ENCODE results near the gene SERPINA6. TPM values are rescaled to one million over a fixed set of nuclear protein-coding genes. Genes with fewer than 3 reads are reported as not detected.
"Not testable (repeated sequence)": the region's sequence is repeated elsewhere in the genome, so short reads cannot be mapped to it uniquely, and the experiment has no call there.

Gene SERPINA6
- total RNA-seq, 1 experiment from 2014 or later: not detected

DNA sequence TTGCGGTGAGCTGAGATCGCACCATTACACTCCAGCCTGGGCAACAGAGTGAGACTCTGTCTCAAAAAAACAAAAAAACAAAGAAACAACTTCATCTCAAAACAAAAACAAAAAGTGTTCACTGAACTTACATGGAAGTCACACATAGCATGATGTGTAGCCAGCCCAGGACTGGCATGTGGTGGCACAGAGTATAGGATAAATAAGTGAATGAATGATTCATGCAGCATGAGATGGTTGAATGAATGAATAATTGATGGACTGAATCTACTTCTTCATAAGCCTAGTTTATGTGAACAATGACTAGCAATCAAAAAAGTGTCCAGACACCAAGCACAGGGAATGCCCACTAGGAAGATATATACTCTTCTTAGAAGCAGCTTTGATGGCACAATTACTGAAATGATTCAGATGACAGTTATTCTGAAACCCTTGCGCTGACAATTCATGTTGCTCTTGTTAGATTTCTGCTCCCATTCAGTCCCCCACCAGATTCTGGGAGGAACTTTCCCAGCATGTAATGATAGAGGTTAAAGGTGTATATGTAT is 31.6 kb upstream of the SERPINA6 start:
- DNase-seq (ENCODE audit: low read depth): no peak

DNA sequence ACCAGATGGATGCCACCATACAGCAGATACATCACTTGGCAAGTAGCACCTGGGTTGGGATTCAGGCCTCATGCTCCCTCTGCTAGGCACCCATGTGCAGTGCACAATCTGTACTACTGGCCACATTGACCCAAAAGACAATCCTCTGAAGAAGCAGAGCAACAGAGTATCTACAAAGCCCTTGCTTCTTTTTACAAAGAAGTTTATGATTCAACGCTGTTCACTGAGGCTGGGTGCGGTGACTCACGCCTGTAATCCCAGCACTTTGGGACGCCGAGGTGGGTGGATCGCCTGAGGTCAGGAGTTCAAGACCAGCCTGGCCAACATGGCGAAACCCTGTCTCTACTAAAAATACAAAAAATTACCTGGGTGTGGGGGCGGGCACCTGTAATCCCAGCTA is 31.1 kb upstream of the SERPINA6 start:
- not testable (repeated sequence) for DNase-seq (ENCODE audit: low read depth)

GRCh38 chr14:94349276-94349675 is 26.1 kb upstream of the SERPINA6 start:
- DNase-seq (ENCODE audit: low read depth): no peak

DNA sequence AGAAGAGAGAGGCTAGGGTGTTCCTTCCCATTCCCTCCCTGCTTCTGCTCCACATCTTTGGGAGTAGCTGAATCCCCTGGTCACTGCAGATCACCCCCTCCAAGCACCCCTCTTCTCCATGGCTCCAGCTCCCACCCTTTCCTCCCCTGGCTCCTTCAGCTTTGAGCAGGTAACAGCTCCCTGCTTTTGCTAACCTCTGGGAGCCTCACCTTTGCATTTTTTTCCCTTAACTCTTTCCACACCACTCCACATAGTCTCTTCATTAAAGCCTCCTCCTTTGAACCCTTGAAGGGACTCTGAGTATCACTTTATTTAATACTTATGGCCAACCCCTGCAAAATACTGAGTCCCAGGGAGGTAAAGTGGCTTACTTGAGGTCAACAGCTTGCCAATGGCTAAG is 25.7 kb upstream of the SERPINA6 start:
- DNase-seq (ENCODE audit: low read depth): no peak

- DNase-seq (ENCODE audit: low read depth): no peak
These were observed 23.7 kb upstream of the SERPINA6 start for GRCh38 chr14:94346841-94347240.

DNA sequence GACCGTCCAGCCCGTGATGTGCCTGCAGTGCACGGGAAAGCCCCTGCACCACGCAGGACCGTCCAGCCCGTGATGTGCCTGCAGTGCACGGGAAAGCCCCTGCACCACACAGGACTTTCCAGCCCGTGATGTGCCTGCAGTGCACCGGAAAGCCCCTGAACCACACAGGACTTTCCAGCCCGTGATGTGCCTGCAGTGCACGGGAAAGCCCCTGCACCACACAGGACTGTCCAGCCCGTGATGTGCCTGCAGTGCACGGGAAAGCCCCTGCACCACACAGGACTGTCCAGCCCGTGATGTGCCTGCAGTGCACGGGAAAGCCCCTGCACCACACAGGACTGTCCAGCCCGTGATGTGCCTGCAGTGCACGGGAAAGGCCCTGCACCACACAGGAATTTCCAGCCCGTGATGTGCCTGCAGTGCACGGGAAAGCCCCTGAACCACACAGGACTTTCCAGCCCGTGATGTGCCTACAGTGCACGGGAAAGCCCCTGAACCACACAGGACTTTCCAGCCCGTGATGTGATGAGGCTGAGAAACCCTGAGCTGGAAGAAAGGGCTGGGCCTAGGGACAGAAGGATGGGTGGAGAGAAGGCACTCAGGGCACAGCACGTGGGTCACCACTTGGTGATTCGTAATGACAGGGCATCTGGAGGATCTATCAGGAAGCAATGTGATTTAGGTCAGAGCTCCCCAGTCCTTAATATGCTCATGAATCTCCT is 23.1 kb upstream of the SERPINA6 start:
- peak; percentile 65 for DNase-seq (ENCODE audit: low read depth)

- DNase-seq (ENCODE audit: low read depth): peak; percentile 88
These were observed 22.4 kb upstream of the SERPINA6 start for GRCh38 chr14:94345344-94346064.

- no peak for DNase-seq (ENCODE audit: low read depth)
These were observed 21.3 kb upstream of the SERPINA6 start for GRCh38 chr14:94344389-94344788.

- DNase-seq (ENCODE audit: low read depth): no peak
These were observed 20.3 kb upstream of the SERPINA6 start for GRCh38 chr14:94343238-94344005.

GRCh38 chr14:94342334-94342934 is 19.3 kb upstream of the SERPINA6 start:
- peak; percentile 96 for DNase-seq (ENCODE audit: low read depth)

- DNase-seq (ENCODE audit: low read depth): no peak
These were observed 18.7 kb upstream of the SERPINA6 start for GRCh38 chr14:94341656-94342333.

GRCh38 chr14:94340533-94340932 is 17.4 kb upstream of the SERPINA6 start:
- DNase-seq (ENCODE audit: low read depth): no peak

GRCh38 chr14:94338023-94338422 is 14.9 kb upstream of the SERPINA6 start:
- no peak for DNase-seq (ENCODE audit: low read depth)

DNA sequence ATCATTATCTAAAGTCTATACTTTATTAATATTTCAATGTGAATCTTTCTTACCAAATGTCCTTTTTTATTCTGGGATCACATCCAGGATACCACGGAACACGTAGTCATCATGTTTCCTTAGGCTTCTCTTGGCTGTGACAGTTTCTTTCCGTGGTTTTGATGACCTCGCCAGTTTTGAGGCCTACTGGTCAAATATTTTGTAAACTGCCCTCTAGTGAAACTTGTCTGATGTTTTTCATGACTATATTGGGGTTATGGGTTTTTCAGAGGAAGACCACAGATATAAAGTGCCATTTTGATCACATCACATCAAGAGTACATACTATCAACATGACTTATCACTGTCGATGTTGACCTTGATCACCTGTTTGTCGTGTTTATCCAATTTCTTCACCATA is 14.1 kb upstream of the SERPINA6 start:
- DNase-seq (ENCODE audit: low read depth): peak; percentile 52

- DNase-seq (ENCODE audit: low read depth): no peak
These were observed 11.7 kb upstream of the SERPINA6 start for GRCh38 chr14:94334872-94335271.

DNA sequence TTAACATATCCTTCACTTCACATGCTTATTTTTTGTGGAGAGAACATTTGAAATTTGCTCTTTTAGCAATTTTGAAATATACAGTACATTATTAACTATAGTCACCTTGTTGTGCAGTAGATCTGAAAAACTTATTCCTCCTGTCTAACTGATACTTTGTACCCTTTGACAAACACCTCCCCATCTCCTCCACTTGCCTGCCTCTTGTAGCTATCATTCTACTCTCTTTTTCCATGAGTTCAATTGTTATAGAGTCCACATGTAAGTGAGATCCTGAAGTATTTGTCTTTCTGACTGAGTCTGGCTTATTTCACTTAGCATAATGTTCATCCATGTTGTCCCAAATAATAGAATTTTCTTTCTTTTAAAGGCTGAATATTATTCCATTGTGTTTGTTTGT is 9.5 kb upstream of the SERPINA6 start:
- no peak for DNase-seq (ENCODE audit: low read depth)

DNA sequence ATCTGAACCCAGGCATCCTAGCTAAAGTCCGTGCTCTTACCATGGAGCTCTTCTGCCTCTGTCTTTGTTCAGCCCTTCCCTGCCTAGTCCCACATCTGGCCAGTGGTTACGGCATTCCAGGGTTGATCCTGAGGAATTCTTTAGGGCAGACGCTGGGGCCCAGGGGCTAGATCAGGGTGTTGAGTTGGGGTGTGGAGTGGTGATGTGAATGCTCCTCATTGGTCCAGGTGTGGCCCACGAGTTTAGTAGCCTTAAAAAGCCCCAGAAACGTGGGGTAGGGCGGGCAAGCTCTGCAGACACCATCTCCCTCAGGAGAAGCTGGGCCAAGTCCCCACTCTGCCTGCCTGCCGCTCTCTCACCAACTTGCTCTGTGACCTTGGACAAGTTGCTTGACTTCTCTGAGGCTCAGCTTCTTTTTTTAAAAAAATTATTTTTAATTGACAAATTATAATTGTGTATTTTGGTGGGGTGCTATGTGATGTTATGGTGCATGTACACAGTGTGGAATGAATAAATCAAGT is 9.0 kb upstream of the SERPINA6 start:
- DNase-seq (ENCODE audit: low read depth): no peak

DNA sequence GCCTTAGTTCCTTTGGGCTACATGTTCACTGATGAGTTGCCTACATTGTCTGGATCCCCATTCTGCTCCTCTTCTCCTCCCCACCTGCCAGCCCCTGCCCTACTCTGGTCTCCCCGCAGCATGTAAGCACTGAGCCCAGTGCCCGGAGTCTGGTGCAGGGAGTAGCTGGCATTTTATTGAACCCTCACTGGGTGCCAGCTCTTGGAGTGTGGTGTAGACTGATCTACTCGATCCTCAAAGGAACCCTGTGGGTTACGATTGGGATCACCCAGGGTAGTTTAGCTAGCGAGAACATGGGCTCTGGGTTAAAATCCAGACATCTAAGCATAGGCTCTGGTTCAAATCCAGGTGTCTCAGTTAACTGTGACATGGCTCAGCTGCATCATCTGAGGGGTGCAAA is 8.3 kb upstream of the SERPINA6 start:
- no peak for DNase-seq (ENCODE audit: low read depth)

DNA sequence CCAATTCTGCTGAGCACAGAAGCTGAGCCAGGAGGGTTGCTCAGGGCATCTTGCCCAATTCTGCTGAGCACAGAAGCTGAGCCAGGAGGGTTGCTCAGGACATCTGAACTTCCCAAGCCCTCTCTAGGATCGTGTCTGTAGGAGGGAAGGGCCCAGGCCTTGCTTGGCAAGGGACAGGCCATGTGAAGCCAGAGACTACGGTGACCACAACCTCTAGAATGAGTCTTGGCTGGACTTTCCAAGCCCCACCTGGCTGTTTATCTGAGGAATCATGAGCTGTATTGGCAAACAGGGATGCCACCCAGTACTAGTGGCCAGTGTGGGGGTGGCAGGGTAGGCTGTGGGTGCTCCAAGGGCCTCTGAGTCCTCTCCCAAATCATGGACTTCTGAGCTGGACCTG is 7.7 kb upstream of the SERPINA6 start:
- DNase-seq (ENCODE audit: low read depth): no peak

DNA sequence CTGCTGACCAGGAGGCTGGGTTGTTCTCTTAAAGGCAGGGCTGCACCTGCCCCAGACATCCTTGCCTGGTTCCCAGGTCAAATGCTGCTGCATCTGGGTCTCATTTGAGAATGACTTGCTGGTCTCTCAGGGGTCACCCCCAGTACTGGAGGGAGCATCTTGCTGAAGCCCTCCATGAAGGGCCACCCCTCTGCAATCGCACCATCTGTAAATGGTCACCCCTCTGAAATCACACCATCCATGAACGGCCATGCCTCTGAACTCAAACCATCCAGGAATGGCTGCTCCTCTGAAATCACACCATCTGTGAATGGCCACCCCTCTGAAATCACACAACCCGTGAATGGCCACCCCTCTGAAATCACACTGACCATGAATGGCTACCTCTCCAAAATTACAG is 7.3 kb upstream of the SERPINA6 start:
- DNase-seq (ENCODE audit: low read depth): no peak

GRCh38 chr14:94329857-94330256 is 6.7 kb upstream of the SERPINA6 start:
- no peak for DNase-seq (ENCODE audit: low read depth)

Data from LHCN-M2 (cell line).